ENCODE data around the gene CDC37.

Gene CDC37

DNA sequence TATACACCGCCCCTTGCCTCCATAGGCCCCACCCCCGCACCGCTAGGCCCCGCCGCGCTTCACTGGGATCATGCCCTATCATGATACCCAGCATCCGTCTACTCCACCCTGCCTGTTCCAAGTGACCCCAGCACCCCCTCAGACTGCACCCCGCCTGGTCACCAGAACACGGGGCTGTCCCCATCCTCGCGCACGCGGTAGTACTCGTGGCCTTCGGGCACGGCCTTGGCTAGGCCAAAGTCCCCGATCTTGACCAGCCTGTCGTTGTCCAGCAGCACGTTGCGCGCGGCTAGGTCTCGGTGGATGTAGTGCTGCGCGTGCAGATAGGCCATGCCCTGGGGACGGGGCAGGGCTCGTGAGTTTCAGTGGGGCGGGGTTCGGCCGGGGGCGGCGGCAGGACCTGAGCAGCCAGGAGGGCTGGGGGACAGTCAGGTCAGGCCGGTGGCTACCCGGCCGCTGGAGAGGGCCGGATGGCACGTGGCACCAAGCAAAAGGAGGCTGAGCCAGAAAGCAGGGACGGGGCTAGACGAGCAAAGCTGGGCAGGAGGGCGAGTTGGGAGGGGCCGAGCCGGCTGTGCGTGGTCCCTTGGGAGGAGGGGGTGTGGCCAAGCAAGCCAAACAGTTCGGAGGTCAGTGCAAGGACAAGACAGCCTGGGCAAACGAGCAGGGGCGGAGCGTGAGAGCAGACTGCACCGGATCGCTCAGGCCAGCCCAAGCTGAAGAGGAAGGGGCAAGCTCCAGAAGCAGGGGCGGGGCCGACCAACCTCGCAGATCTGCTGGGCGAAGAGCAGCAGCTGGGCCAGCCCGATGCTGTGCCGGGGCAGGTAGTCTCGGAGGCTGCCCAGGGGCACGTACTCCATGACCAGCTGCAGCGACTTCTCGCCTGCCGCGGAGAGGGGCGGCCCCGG lies 50.3 kb downstream of the CDC37 start:
- no peak for DNase-seq

DNA sequence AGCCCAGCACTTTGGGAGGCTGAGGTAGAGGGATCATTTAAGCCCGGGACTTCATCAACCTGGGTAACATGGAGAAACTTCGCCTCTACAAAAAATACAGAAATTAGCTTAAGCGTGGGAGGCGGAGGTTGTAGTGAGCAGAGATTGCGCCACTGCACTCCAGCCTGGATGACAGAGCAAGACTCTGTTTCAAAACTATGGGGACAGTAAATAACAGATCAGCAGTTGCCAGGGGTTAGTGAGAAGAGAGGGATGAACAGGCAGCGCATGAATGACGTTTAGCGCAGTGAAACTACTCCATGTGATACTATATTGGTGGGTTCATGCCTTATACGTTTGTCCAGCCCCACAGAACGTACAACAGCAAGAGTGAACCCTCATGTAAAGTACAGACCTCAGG lies 56.8 kb downstream of the CDC37 start:
- DNase-seq = no peak

DNA sequence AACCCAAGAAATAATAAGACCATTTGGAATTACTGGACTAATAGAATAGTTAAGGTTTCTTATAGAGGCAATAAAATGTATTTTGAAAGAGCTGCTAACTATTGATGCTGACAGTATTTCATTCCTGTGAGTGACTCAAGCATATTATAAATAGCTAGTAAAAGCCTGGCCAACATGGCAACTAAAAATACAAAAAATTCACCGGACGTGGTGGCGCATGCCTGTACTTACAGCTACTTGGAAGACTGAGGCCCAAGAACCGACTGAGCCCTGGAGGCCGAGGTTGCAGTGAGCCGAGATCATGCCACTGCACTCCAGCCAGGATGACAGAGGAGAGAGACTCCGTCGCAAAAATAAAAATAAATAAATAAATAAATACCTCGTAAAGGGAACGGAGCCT lies 58.6 kb downstream of the CDC37 start:
- no peak for DNase-seq

DNA sequence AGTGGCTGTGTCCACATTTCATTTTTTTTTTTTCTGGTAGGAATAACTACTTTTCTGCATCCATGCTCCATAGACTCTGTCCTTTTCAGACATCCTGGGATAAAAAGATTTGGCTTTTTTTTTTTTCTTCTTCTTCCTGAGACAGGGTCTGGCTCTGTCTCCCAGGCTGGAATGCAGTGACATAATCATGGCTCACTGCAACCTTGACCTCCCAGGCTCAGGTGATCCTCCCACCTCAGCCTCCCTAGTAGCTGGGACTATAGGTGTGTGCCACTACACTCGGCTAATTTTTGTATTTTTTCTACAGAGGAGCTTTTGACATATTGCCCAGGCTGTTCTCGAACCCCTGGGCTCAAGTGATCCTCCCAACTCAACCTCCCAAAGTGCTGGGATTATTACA lies 59.8 kb downstream of the CDC37 start:
- DNase-seq = no peak
